GM12872 (cell line): ENCODE data around the gene CC2D2B.
A peak's percentile ranks its signal among the peaks of the same experiment; 100 is the strongest.

ENCODE experiments used
- CTCF ChIP-seq: IDR thresholded peaks from 3 replicates; pipeline ENCODE4 v1.5.1; 2011; ENCODE audit warnings: low read depth, mild to moderate bottlenecking, low read length, moderate library complexity; ENCODE audit not compliant: insufficient read depth

CC2D2B gene

GRCh38 chr10:95889830-95890229, 17.9 kb upstream of the CC2D2B start:
- no peak for TF ChIP-seq CTCF

GRCh38 chr10:95896071-95896850, 11.5 kb upstream of the CC2D2B start:
- no peak for TF ChIP-seq CTCF

- TF ChIP-seq CTCF: peak; percentile 41; the same call in 2 of the 3 replicates
Observed at GRCh38 chr10:95906677-95907455, 909 bp upstream of the CC2D2B start.

GRCh38 chr10:95908450-95908849, 675 bp downstream of the CC2D2B start:
- TF ChIP-seq CTCF: no peak

DNA sequence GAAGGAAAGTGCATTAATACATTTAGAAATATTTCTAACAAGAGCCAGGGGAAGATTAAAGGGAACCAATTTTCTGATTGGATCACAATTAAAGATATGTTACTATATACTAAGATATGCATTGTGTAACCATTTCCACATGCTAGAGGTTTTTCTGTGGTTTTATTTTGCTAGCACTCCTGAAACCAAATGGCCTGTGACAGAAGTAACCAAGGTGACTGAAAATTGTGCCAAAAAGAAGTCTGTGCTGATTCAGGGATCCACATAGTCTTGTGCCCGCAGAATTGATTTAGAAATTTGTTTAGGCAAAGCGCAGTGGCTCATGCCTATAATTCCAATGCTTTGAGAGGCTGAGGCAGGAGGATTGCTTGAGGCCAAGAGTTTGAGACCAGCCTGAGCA, 1.8 kb downstream of the CC2D2B start:
- TF ChIP-seq CTCF: no peak

DNA sequence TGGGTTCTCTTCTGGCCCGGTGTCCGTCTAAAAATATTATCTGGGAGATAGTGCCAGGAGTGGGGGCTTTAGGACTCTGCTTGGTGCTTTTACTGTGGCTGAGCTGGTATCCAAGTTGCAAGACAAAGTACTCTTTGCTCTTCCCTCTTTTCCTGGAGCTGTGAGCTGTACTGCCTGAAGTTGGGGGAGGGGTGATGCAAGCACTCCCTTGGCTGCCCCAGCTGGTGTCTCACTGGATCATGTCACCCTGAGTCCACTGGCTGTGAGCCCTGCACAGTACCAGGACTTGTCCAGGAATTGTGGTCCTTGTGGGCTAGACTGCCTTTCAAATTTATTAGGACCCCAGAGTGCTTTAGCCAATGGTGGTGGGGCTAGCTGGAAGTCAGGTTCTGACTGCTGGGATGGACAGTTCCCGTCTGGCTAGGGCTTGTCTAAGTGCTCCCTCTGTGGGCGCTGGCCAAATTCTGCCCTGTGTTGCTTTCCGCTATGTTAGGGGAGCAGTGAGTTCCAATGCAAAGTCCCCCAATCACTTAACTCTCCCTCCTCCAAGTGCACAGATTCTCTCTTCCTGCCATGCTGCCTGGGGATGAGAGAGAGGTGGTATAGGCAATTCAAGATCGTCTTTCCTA, 13.1 kb downstream of the CC2D2B start:
- TF ChIP-seq CTCF: no peak

DNA sequence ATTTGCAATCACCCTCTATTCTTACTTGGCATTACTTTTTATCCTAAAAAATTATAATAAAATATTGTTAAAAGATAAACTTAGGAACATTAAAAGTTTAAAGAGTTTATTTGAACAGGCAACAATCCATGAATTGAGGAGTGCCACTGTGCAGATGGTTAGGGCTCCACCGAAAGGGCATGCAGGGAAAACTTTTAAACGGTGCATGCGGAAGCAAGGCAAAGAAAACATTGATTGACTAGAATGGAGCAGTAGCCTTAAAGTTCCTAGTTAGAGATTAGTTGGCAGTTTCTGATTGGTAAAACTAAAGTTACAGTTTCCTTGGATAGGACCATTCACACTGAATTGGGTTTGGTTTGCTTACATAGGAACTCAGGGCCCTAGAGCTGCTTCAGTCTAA, 17.3 kb downstream of the CC2D2B start:
- TF ChIP-seq CTCF: no peak
